GM23338 (cell line): ENCODE measurements around the gene SNX9. TPM values are rescaled to one million over a fixed set of nuclear protein-coding genes. Genes with fewer than 3 reads are reported as not detected.

Source experiments
- ATAC-seq: fragments of 200-7000 bp; cut with Tn5 transposase; 3 replicates; pipeline ENCODE4 v1.9.1; 2020
- DNase-seq: peaks from one replicate; pipeline ENCODE4 v3.0.0-alpha.2; 2015; ENCODE audit warnings: low spot score
- H2AFZ ChIP-seq: fragments of 200-600 bp; sonication (generic); 2 replicates; pipeline ENCODE4 v1.8.0; 2016; ENCODE audit warnings: antibody characterized with exemption, mild to moderate bottlenecking, moderate library complexity
- H3F3A ChIP-seq: fragments of 200-600 bp; sonication (generic); replicated peaks from 2 replicates; pipeline ENCODE4 v1.8.0; 2017; ENCODE audit warnings: antibody characterized with exemption, mixed run types, low read depth
- H3K27ac ChIP-seq: fragments of 200-600 bp; sonication (generic); 2 replicates; pipeline ENCODE4 v1.6.1; 2016; ENCODE audit warnings: low read depth
- H3K27me3 ChIP-seq: fragments of 200-600 bp; sonication (generic); 2 replicates; pipeline ENCODE4 v1.8.0; 2016; ENCODE audit warnings: mild to moderate bottlenecking, mixed run types, moderate library complexity; ENCODE audit not compliant: insufficient read depth
- H3K36me3 ChIP-seq: fragments of 200-600 bp; sonication (generic); 2 replicates; pipeline ENCODE4 v1.8.0; 2016; ENCODE audit warnings: mild to moderate bottlenecking; ENCODE audit not compliant: insufficient read depth
- H3K4me1 ChIP-seq: fragments of 200-600 bp; sonication (generic); 2 replicates; pipeline ENCODE4 v1.8.0; 2016; ENCODE audit warnings: mild to moderate bottlenecking, moderate library complexity; ENCODE audit not compliant: insufficient read depth
- H3K4me2 ChIP-seq: fragments of 200-600 bp; sonication (generic); 2 replicates; pipeline ENCODE4 v1.7.1; 2017; ENCODE audit warnings: mixed run types
- H3K4me3 ChIP-seq: fragments of 200-600 bp; sonication (generic); 2 replicates; pipeline ENCODE4 v1.6.1; 2016; ENCODE audit warnings: mixed run types
- H3K79me2 ChIP-seq: fragments of 200-600 bp; sonication (generic); replicated peaks from 2 replicates; pipeline ENCODE4 v1.8.0; 2017; ENCODE audit warnings: mild to moderate bottlenecking; ENCODE audit not compliant: insufficient read depth
- H3K9me2 ChIP-seq: fragments of 200-600 bp; sonication (generic); 2 replicates; pipeline ENCODE4 v1.8.0; 2017; ENCODE audit not compliant: insufficient read depth
- H4K20me1 ChIP-seq: fragments of 200-600 bp; sonication (generic); replicated peaks from 2 replicates; pipeline ENCODE4 v1.8.0; 2017; ENCODE audit warnings: mild to moderate bottlenecking; ENCODE audit not compliant: insufficient read depth
- H3K27ac Mint-ChIP-seq: 2 replicates; pipeline ENCODE4 v1.8.0; 2020; ENCODE audit warnings: inconsistent platforms, mild to moderate bottlenecking, moderate library complexity, mixed read lengths
- H3K27me3 Mint-ChIP-seq: 3 replicates; pipeline ENCODE4 v1.8.0; 2022; ENCODE audit warnings: low read depth, mild to moderate bottlenecking, moderate library complexity, mixed read lengths, inconsistent platforms; ENCODE audit not compliant: insufficient read depth, poor library complexity
- H3K36me3 Mint-ChIP-seq: 3 replicates; pipeline ENCODE4 v1.8.0; 2021; ENCODE audit warnings: low read depth, mild to moderate bottlenecking, inconsistent platforms, moderate library complexity, mixed read lengths
- H3K4me1 Mint-ChIP-seq: 3 replicates; pipeline ENCODE4 v1.8.0; 2020; ENCODE audit warnings: mild to moderate bottlenecking, inconsistent platforms, mixed read lengths
- H3K4me3 Mint-ChIP-seq: 3 replicates; pipeline ENCODE4 v1.8.0; 2021; ENCODE audit warnings: moderate library complexity, mild to moderate bottlenecking, inconsistent platforms, mixed read lengths
- H3K9me3 Mint-ChIP-seq: 3 replicates; pipeline ENCODE4 v1.8.0; 2020; ENCODE audit warnings: moderate library complexity, mild to moderate bottlenecking, inconsistent platforms, mixed read lengths
- CREB1 ChIP-seq: fragments of 250-450 bp; sonication (Bioruptor Pico); IDR thresholded peaks from 2 replicates; pipeline ENCODE4 v1.5.0; 2020; ENCODE audit warnings: low read depth, mild to moderate bottlenecking, moderate library complexity
- ETS1 ChIP-seq: IDR thresholded peaks from 2 replicates; pipeline ENCODE4 v1.6.1; 2016; ENCODE audit warnings: antibody characterized with exemption
- EZH2 ChIP-seq: fragments of 200-600 bp; sonication (generic); IDR thresholded peaks from one replicate; pipeline ENCODE4 v1.8.0; 2017; ENCODE audit warnings: antibody characterized with exemption, mild to moderate bottlenecking, low read depth; ENCODE audit not compliant: unreplicated experiment
- EZH2phosphoT487 ChIP-seq: fragments of 200-600 bp; sonication (generic); IDR thresholded peaks from one replicate; pipeline ENCODE4 v1.8.1; 2018; ENCODE audit warnings: antibody characterized with exemption; ENCODE audit not compliant: unreplicated experiment
- JUNB ChIP-seq: IDR thresholded peaks from one replicate; pipeline ENCODE4 v1.6.1; 2016; ENCODE audit warnings: antibody characterized with exemption; ENCODE audit not compliant: unreplicated experiment
- POLR2AphosphoS5 ChIP-seq: IDR thresholded peaks from 2 replicates; pipeline ENCODE4 v1.6.1; 2016; ENCODE audit warnings: antibody characterized with exemption, low read depth
- REST ChIP-seq: IDR thresholded peaks from one replicate; pipeline ENCODE4 v1.6.1; 2018; ENCODE audit warnings: antibody characterized with exemption; ENCODE audit not compliant: unreplicated experiment
- STAT1 ChIP-seq: IDR thresholded peaks from one replicate; pipeline ENCODE4 v1.6.1; 2016; ENCODE audit warnings: antibody characterized with exemption; ENCODE audit not compliant: unreplicated experiment
- ZNF114 ChIP-seq: fragments of 250-450 bp; sonication (Bioruptor Pico); IDR thresholded peaks from 2 replicates; pipeline ENCODE4 v1.5.0; 2020; ENCODE audit warnings: mild to moderate bottlenecking, moderate library complexity
- ZNF331 ChIP-seq: fragments of 250-450 bp; sonication (Bioruptor Pico); IDR thresholded peaks from 2 replicates; pipeline ENCODE4 v1.5.0; 2020; ENCODE audit warnings: low read depth, mild to moderate bottlenecking, moderate library complexity
- polyA plus RNA-seq: library from polyadenylated mRNA; unstranded; fragments of >200 nt; fragmentation: Nextera tagmentation; extraction: Ambion mirVana; gene quantifications from 2 replicates; pipeline ENCODE4 v1.2.1, GENCODE V29; 2016
- total RNA-seq: library from RNA; depleted of rRNA; stranded (reverse); fragments of >200 nt; shearing (Covaris generic); gene quantifications from 2 replicates; pipeline ENCODE4 v1.2.3, GENCODE V29; 2014
- TF ChIP-seq, protein P1 (sequence below), 2 experiments: fragments of 200-600 bp in 1 of 2; sonication (generic) in 1 of 2; conservative IDR thresholded peaks; 2 replicates each; pipeline versions ENCODE4 v1.5.1 to v1.6.1; 2016 to 2017; ENCODE audit warnings: antibody characterized with exemption in 2 of 2, low read depth in 2 of 2, mild to moderate bottlenecking in 2 of 2, moderate library complexity in 1 of 2

Gene SNX9
- total and polyA plus RNA-seq, 2 experiments from 2014 or later = 18.4 to 23.3 TPM

DNA sequence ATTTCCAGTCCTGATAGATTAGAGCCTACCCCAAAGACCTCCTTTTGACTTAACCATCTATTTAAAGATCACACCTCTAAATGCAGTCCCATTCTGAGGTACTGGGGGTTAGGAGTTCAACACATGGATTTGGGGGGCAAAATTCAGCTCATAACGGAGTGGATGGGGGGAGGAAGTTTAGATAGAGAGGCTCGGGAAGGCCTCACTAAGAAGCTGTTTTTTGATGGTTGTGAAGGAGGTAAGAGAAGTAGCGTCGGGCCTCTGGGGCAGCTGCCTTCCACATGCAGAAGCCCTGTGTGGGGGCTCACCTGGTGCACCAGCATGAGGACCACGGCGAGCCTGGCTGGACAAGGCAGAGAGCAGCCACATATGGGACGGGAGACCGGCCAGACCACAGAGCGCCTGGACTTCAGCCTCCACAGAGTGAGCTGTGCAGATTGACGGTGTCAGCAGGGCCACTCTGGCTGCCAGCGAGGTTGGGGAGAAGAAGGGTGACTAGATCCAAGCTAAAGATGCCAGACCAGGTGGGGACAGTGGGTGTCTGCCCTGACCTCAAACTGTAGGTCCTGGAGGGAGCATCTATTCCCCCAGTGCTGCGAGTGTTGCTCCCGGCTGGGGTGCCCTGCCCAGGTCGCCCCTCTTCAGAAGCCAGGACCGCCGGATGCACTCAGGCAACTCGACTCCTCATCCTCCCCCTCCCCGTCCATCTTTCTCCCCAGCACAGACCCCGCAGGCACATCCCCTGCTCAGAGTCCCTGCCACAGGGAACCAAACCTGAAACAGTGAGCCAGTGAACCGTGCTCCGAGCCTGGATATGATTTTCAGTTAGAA lies 153.5 kb downstream of the SNX9 start:
- Histone ChIP-seq H4K20me1 (no peaks in the 10 kb centered on the region), H3K36me3 (no peaks in the 10 kb centered on the region), H3K4me3 (no peak overlapping the region), H3K9me2 (no peaks in the 10 kb centered on the region), H3K27me3 (peaks cover 18% of the 10 kb centered on the region), H3K4me2 (no peak overlapping the region), H3K79me2 (no peaks in the 10 kb centered on the region), H3F3A (0 out of 2 replicates have a peak, but pooled peaks cover 2% of the 10 kb centered on the region), H2AFZ (no peak overlapping the region), H3K27ac (no peak overlapping the region), H3K4me1 (no peaks in the 10 kb centered on the region)
- ATAC-seq (no peak), DNase-seq (no peak)
- Mint-ChIP-seq H3K4me1 (peaks cover 16% of the 10 kb centered on the region), H3K36me3 (no peaks in the 10 kb centered on the region; the same call in 2 of the 3 replicates), H3K9me3 (no peaks in the 10 kb centered on the region; the same call in 2 of the 3 replicates), H3K27me3 (peaks cover 30% of the 10 kb centered on the region), H3K27ac (no peak overlapping the region), H3K4me3 (no peak overlapping the region)
- TF ChIP-seq EZH2 (no peak), STAT1 (no peak), JUNB (no peak), REST (no peak)
- TF ChIP-seq, protein P1, sequence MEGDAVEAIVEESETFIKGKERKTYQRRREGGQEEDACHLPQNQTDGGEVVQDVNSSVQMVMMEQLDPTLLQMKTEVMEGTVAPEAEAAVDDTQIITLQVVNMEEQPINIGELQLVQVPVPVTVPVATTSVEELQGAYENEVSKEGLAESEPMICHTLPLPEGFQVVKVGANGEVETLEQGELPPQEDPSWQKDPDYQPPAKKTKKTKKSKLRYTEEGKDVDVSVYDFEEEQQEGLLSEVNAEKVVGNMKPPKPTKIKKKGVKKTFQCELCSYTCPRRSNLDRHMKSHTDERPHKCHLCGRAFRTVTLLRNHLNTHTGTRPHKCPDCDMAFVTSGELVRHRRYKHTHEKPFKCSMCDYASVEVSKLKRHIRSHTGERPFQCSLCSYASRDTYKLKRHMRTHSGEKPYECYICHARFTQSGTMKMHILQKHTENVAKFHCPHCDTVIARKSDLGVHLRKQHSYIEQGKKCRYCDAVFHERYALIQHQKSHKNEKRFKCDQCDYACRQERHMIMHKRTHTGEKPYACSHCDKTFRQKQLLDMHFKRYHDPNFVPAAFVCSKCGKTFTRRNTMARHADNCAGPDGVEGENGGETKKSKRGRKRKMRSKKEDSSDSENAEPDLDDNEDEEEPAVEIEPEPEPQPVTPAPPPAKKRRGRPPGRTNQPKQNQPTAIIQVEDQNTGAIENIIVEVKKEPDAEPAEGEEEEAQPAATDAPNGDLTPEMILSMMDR (conservative IDR thresholded peaks at IDR 0.05; ENCODE audit: low read depth in 2 of 2) = no peak

GRCh38 chr6:157977176-157977804 lies 154.2 kb downstream of the SNX9 start:
- Histone ChIP-seq H4K20me1 (no peaks in the 10 kb centered on the region), H2AFZ (no peak overlapping the region; the same call in 1 of the 2 replicates), H3K36me3 (no peaks in the 10 kb centered on the region), H3K9me2 (no peaks in the 10 kb centered on the region), H3K4me1 (peaks cover under 1% of the 10 kb centered on the region; the same call in 1 of the 2 replicates), H3K27ac (no peak overlapping the region), H3K4me3 (no peak overlapping the region), H3F3A (peaks cover 2% of the 10 kb centered on the region; the same call in 1 of the 2 replicates), H3K4me2 (no peak overlapping the region), H3K79me2 (no peaks in the 10 kb centered on the region), H3K27me3 (peaks cover 18% of the 10 kb centered on the region)
- DNase-seq (no peak), ATAC-seq (no peak)
- no peak overlapping the region for H3K4me3 Mint-ChIP-seq
- no peaks in the 10 kb centered on the region; the same call in 2 of the 3 replicates for H3K9me3 Mint-ChIP-seq
- H3K36me3 Mint-ChIP-seq = no peaks in the 10 kb centered on the region; the same call in 2 of the 3 replicates
- peaks cover 16% of the 10 kb centered on the region for H3K4me1 Mint-ChIP-seq
- peaks cover 32% of the 10 kb centered on the region for H3K27me3 Mint-ChIP-seq
- H3K27ac Mint-ChIP-seq = no peak overlapping the region
- TF ChIP-seq ZNF331 (CRISPR knock-in tag) = no peak
- no peak for TF ChIP-seq EZH2
- TF ChIP-seq CREB1 (CRISPR knock-in tag) = no peak
- TF ChIP-seq ZNF114 (CRISPR knock-in tag) = no peak
- no peak for TF ChIP-seq EZH2phosphoT487
- TF ChIP-seq POLR2AphosphoS5 = no peak
- TF ChIP-seq, protein P1 (conservative IDR thresholded peaks at IDR 0.05; ENCODE audit: low read depth in 2 of 2) = no peak
- no peak for TF ChIP-seq JUNB
- TF ChIP-seq ETS1 = no peak
